HS-5 (cell line): Measurements from ENCODE around the gene COL4A2.

Source experiments
- DNase-seq: peaks from one replicate; pipeline ENCODE4 v3.0.0-alpha.2; 2012; ENCODE audit warnings: low read depth

The COL4A2 gene

DNA sequence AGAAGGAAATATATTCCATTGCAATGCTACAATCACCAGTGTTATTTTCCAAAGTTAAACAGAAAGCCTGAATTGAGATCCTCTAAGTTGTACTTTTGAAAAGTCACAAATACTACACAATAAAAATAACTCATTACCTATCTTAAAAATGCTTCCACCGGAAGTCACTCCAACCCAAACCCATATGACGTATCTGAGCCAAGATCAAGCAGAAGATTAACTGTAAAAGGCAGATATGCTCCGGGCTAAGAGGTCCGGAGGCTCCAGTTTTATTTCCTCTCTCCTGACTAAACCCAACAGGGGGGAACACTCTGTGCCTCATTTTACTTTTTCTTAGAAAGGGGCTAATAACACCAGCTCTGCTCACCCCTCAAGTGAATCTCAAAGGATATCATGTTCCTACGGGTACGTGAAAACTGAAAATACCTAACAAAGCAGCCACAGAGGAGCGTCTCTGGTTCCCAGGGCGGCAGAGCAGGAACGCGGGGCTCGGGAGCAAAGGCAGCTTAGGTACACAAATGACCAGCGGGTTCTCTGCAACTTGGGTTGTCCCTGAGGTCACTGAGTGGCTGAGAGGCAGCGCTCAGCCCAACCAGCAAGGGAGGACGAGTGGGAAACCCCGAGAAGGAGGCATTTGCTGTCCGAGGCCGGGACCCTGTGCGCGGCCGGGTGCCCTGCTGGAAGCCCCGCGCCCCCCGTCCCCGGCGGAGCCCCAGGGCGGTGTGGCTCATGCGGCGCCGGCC lies 253.7 kb downstream of the COL4A2 start:
- DNase-seq: no peak

DNA sequence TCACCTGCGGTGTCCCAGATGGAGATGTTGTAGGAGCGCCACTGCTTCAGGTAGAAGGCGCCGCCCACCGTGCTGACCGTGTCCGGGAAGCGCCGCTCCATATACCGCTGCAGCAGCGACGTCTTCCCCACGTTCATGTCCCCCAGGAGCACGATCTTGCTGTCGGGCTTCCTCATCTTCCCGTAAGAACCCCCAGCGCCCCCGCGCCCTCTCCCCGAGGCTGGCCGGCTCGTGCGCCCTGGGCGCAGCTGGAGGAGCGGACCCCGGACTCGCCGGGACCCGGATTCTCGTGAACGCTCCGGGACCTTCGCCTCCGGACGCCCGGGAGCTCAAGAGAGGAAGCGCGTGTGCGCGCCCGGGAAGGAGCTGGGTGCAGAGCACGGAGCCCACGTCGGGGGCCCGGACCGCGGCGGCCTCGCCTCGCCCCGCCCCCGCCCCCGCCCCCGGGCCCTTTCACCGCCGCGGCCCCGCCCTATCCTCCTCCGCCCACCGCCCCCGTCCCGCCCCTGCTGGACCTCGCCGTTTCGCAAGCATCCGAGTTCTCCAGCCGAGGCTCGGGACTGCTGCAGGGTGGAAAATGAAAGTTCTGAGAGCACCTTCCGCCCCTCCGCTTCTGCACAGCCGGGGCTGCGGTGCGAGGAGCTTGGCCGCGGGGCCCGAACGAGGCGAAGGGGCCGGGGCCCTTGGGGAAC lies 254.4 kb downstream of the COL4A2 start, which contains the start of gene RAB20:
RAB20 (minus strand) TSS at position 379 of the 692 bp plus-strand sequence; CDS start at position 176, 203 bp downstream.
- peak; percentile 15 for DNase-seq

DNA sequence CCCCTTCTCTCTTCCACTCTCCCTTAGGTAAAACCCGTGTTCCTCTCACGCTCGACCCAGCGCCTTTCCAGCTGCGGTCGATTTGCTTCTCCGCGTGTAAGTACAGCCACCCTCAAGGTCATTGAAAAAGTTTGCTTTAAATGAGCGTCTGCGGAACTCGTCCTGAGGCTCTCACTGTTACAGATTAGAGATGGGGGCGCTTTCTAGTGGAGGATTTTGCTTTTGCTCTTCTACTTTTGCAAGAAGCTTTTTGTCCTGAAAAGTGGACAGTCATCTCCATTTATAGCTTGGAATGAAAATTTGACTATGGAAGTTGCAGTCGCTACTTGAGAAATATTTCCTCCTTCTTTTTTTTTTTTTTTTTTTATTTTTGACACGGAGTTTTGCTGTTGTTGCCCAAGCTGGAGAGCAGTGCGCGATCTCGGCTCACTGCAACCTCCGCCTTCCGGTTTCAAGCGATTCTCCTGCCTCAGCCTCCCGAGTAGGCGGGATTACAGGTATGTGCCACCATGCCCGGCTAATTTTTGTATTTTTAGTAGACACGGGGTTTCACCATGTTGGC lies 255.0 kb downstream of the COL4A2 start:
- DNase-seq: no peak
